GM20431 (cell line): ENCODE measurements around the gene RAMACL.
"Not testable (repeated sequence)": the region's sequence is repeated elsewhere in the genome, so short reads cannot be mapped to it uniquely, and the experiment has no call there.

Source experiments
- in situ Hi-C: fragments of 300-500 bp; cut with MseI, MboI; formaldehyde crosslinking; loops from one replicate; pipeline ENCODE4 v1.15.0; 2020; ENCODE audit warnings: low sequenced_read_pairs; ENCODE audit not compliant: unreplicated experiment

Gene RAMACL

DNA sequence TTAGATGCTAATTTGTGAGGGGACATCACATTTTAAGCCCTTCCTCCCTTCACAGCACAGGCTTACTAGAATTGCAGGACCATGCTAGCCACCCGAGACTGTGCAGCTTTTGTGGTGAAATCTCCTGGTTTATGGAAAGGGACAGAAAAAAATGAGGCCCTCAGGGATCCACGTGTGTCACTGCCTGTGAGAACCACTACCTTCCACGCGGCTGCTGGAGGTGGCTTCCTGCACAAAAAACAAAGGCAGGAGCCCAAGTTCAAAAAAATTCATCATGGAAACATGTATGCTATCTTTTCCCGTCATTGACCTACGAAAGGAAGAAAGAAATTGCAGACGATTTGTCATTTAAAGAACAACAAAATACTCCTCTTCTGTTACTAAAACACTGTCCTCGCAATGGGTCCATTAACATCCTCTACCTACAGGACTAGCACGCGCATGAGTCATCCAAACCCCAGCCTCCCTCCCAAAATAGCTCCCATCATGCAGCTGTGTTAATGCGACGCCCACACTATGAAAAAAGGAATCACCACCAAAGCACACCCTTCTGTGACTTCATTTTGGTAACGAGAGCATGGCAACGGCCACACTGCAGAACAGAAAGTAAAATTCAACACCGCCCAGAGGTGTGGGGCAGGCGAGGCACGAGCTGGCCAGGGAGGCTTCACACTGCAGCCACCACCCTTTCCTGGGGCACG is 45.7 kb downstream of the RAMACL start:
- in situ Hi-C loops, result no loop called here

DNA sequence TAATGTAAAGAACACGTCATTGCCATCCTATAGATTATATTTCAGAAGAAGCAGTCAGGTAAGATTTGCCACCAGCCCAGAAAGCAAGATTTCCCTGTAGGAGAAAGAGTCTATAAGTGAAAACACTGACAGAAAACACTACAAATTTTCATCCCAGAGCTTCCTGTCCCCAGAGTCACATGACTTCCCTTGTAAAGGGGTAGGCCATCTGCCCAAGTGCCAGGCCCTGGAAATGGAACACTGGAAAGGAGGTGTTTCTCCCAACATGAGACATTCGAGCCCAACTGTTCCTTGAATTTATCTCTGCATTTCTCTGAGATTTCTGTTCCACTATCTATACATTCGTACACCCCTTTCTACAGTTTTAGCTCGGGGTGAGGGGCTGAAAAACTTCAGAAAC is 46.9 kb downstream of the RAMACL start:
- in situ Hi-C loops, result no loop called here

DNA sequence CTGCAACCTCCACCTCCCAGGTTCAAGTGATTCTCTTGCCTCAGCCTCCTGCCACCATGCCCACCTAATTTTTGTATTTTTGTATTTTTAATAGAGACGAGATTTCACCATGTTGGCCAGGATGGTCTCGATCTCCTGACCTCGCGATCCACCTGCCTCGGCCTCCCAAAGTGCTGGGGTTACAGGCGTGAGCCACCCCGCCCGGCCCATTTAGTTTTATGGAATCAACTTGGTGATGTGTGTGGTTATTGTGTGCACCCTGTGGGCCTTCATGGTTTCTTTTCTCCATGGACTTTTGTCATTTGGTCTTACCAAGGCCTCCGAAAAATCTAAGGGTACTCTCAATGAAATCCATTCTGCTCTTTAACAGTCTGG is 47.5 kb downstream of the RAMACL start:
- in situ Hi-C loops, result not testable (repeated sequence)

DNA sequence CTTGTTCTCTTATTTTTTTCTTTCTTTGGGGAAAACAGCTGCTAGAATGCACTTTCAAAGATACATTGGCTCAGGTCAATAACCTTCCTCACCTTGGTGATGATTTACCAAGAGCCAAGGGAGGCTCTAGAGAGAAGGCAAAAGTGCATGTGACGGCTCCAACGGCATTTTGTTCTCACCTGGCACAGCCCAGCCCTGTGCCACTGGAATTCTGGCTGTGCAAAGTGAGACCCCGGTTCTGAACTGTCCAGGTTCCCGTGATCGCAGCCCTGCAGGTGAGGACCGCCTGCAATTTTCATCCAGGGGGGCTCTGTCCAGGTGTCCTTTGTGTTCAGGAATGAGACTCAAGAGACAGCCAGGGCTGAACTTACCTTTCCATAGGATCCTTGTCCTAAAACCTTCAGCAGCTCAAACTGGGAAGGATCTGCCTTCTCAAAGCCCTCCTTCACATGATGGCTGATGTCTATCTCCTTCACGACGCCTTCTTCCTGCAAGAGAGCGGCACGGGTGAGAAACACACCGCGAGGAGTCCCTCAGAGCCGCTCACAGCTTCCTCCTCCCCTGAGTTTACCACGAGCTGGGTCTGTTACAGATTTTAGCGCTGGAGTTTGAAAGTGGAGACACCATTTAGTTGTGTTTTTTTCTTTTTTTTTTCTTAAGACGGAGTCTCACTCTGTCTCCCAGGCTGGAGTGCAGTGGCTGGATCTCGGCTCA is 48.0 kb downstream of the RAMACL start:
- in situ Hi-C loops, result no loop called here

DNA sequence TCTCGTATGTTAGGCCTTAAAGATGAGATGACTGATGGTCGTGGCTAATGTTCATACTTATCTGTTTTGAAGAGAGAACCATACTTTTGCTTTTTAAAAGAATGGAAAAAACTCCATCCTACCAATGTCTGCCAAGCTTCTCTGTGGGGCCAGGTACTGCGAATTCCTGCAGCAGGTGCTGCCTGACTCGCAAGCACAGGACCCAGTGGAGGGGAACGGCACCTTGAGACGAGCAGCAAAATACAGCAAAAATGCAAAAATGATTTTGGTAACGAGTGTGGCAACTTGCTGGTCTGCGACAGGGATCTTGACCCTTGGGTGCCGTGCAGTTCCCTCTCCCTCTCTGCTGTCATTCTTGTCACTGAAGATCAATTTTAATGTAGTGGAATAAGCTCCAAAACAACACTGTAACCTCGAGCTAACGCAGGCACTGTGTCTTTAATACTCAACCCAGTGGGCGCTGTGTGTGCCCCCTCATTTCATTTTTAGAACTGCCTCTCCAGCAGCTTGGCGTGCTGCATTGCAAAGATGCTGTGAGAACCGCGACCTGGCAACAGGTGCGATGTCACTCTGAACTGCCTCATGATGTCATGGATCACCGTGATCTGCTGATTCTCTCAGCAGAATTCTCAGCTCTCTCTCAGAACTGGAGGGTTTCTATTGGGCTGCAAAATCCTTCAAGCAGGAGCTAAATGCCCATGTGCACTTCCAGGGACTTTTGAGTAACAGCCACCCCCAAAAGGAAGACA is 51.6 kb downstream of the RAMACL start:
- in situ Hi-C loops, result no loop called here

DNA sequence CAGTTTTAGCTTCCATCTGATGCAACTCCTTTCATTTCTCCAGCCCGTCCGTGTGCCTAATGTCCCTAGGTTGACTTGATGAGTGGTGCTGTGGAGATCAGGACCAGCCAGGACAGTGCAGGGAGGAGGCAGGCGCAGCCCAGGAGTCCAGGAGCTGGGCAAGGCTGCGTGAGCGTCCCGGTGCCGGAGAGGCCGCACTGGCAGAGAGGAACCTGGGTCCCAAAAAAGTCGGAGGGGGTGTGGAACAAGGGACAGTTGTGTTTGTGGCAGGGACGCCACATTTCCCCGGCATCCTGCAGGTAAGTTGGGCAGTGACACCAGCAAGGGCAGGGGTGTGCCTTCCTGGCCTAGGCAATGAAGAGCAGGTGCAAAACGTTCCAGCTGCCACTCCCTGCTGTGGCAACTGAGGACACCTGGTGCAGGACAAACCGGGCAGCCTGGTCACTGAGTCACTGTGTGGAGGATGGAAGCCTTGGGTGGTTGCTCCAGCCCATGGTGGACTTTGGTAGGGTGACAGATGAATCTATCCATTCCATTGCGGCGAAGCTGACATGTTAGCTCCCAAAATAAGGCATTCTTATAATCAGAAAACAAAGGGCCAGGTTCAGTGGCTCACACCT is 53.2 kb downstream of the RAMACL start:
- in situ Hi-C loops, result no loop called here
